ENCODE data around the gene C1orf226. TPM values are rescaled to one million over a fixed set of nuclear protein-coding genes. Genes with fewer than 3 reads are reported as not detected.

C1orf226 gene
- total RNA-seq, 1 donor from 2014 or later, result 7.1 TPM

DNA sequence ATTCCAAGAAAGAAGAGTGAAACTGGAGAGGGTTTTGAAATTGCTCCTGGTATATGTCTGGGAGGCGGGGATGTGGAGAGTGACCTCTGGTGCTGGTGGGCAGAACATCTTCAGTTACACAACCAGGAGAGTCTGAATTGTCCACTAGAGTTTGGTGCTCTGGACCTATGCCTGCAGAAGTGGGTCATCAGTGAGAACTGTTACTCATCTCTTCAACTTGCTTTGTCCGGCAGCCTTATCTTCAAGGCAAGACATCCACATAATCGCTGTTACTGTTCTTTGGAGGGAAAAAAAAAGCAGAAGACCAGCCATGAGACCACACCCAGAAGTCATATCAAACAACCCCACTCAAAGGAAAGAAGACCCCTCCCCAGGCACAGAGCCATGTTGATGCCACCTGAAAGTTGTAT is 15.5 kb downstream of the C1orf226 start:
- TF ChIP-seq CTCF (IDR thresholded peaks at IDR 0.05), result no peak
- Histone ChIP-seq H3K27ac (no peak overlapping the region), H3K36me3 (no peaks in the 10 kb centered on the region), H3K4me3 (no peak overlapping the region), H3K9me3 (no peaks in the 10 kb centered on the region), H3K4me1 (no peaks in the 10 kb centered on the region), H3K27me3 (no peaks in the 10 kb centered on the region)
- ATAC-seq (no peak), DNase-seq (no peak)
- intact Hi-C loops (cut with DNase I), result no loop called here

GRCh38 chr1:162397943-162398560 is 16.5 kb downstream of the C1orf226 start:
- no peaks in the 10 kb centered on the region for H3K27me3 ChIP-seq
- no peak for TF ChIP-seq CTCF (IDR thresholded peaks at IDR 0.05)
- no peak overlapping the region for H3K27ac ChIP-seq
- H3K4me1 ChIP-seq, result no peaks in the 10 kb centered on the region
- no peaks in the 10 kb centered on the region for H3K9me3 ChIP-seq
- intact Hi-C loops (cut with DNase I), result no loop called here
- H3K4me3 ChIP-seq, result no peak overlapping the region
- H3K36me3 ChIP-seq, result no peaks in the 10 kb centered on the region
- no peak for ATAC-seq
- DNase-seq, result no peak

DNA sequence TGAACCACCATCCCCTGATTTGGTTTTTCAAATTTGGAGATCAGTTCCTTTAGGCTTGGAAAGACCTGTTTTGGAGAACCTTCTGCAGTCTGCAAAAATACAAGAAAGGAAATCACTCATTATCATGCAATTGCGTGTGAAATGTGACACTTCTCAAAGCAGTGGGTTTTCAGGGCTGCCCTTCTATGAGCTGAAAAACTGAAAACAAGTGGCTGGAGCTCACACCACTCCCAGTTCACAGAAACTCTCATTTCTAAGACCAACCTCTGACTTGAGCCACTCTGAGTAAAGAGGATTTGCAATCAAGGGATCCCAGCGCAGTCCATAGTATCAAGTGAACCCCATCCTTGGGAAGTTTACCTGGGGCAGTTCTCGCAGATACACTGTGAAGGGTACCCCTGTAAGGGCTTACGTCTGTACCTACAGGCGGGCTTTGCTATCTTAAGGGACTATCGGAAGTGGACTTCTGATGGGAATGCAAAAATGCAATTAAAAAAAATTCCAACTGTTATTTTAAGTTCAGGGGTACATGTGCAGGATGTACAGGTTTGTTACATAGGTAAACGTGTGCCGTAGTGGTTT is 17.6 kb downstream of the C1orf226 start:
- intact Hi-C loops (cut with DNase I), result no loop called here
- Histone ChIP-seq H3K27ac (no peak overlapping the region), H3K9me3 (no peaks in the 10 kb centered on the region), H3K36me3 (no peaks in the 10 kb centered on the region), H3K4me1 (no peaks in the 10 kb centered on the region), H3K4me3 (no peak overlapping the region), H3K27me3 (no peaks in the 10 kb centered on the region)
- no peak for DNase-seq
- TF ChIP-seq CTCF (IDR thresholded peaks at IDR 0.05), result no peak
- ATAC-seq, result no peak

DNA sequence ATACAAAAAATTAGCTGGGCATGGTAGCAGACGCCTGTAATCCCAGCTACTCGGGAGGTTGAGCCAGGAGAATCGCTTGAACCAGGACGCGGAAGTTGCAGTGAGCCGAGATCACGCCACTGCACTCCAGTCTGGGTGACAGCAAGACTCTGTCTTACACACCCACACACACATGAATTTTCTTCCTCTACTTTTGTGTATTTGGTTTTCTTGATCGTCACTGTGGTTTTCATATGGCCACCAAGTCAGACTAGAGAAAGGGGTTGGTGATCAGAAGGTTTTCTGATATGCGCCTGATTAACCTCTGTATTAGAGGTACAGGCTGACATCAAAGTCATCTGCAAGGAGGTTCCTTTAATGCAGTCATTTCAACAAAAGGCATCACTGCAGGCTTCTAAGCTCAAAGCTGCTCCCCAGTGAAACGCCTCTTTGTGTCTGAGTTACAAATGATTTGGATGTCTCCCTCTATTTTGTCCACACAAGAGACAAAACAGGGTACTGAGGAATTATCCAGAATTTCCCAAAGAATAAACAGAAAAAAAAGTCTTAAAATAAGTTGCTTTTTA is 19.3 kb downstream of the C1orf226 start:
- ATAC-seq (no peak), DNase-seq (no peak)
- Histone ChIP-seq H3K9me3 (no peaks in the 10 kb centered on the region), H3K27me3 (no peaks in the 10 kb centered on the region), H3K36me3 (no peaks in the 10 kb centered on the region), H3K27ac (no peak overlapping the region), H3K4me3 (no peak overlapping the region), H3K4me1 (no peaks in the 10 kb centered on the region)
- intact Hi-C loops (cut with DNase I), result no loop called here
- no peak for TF ChIP-seq CTCF (IDR thresholded peaks at IDR 0.05)

- DNase-seq (no peak), ATAC-seq (no peak)
- no peaks in the 10 kb centered on the region for H3K9me3 ChIP-seq
- no peak overlapping the region for H3K27ac ChIP-seq
- intact Hi-C loops (cut with DNase I), result no loop called here
- H3K4me1 ChIP-seq, result no peaks in the 10 kb centered on the region
- no peak overlapping the region for H3K4me3 ChIP-seq
- no peaks in the 10 kb centered on the region for H3K27me3 ChIP-seq
- no peak for TF ChIP-seq CTCF (IDR thresholded peaks at IDR 0.05)
- no peaks in the 10 kb centered on the region for H3K36me3 ChIP-seq
Observed at GRCh38 chr1:162404550-162405160, 23.1 kb downstream of the C1orf226 start.

Data from upper lobe of right lung (tissue), 1 donor.